Heart right ventricle (tissue), 16 donors: ENCODE data around the gene FLNB. TPM values are rescaled to one million over a fixed set of nuclear protein-coding genes. Genes with fewer than 3 reads are reported as not detected.

ENCODE experiments used
- ATAC-seq, 8 donors: fragments of 200-7000 bp; cut with Tn5 transposase; one replicate each; pipeline ENCODE4 v1.9.1; 2020; ENCODE audit warnings: mild to moderate bottlenecking in 8 of 8, moderate library complexity in 8 of 8, moderate number of reproducible peaks in 1 of 8
- DNase-seq, 2 donors: peaks; one replicate each; pipeline ENCODE4 v3.0.0-alpha.2; 2020
- H3K27ac ChIP-seq, 10 donors: fragments of 200-600 bp; sonication (generic) in 2 of 10; one replicate each; pipeline versions ENCODE4 v1.5.0 to v1.8.0; 2020 to 2022; ENCODE audit warnings: mild to moderate bottlenecking in 3 of 10
- H3K27me3 ChIP-seq, 7 donors: fragments of 200-600 bp; one replicate each; pipeline ENCODE4 v1.8.0; 2021 to 2022; ENCODE audit warnings: mild to moderate bottlenecking in 2 of 7
- H3K36me3 ChIP-seq, 9 donors: fragments of 200-600 bp; sonication (generic) in 1 of 9; one replicate each; pipeline versions ENCODE4 v1.5.0 to v1.8.0; 2020 to 2022; ENCODE audit warnings: mild to moderate bottlenecking in 2 of 9
- H3K4me1 ChIP-seq, 9 donors: fragments of 200-600 bp; sonication (generic) in 1 of 9; one replicate each; pipeline versions ENCODE4 v1.5.0 to v1.8.0; 2020 to 2022; ENCODE audit warnings: mild to moderate bottlenecking in 4 of 9
- H3K4me3 ChIP-seq, 10 donors: fragments of 200-600 bp; sonication (generic) in 2 of 10; one replicate each; pipeline versions ENCODE4 v1.5.0 to v1.8.0; 2020 to 2022; ENCODE audit warnings: mild to moderate bottlenecking in 7 of 10, moderate library complexity in 2 of 10
- H3K9me3 ChIP-seq, 11 donors: fragments of 200-600 bp in 10 of 11; sonication (generic) in 2 of 11; one replicate each; pipeline versions ENCODE4 v1.5.0 to v1.8.0; 2013 to 2022; ENCODE audit warnings: mild to moderate bottlenecking in 2 of 11, control low read depth in 1 of 11, moderate library complexity in 1 of 11
- WGBS, 2 donors: extraction: QIAGEN DNeasy Blood & Tissue Kit; methylation state at CpG; one replicate each; pipeline ENCODE4 v1.1.7; 2013; ENCODE audit warnings: inconsistent platforms in 1 of 2; 5-methylcytosine and 5-hydroxymethylcytosine counted together
- intact Hi-C, 10 donors: fragments of 100-400 bp; cut with DNase I; formaldehyde crosslinking; loops; one replicate each; pipeline versions ENCODE4 v1.11.1 to v1.14.2; 2022
- polyA plus RNA-seq, 2 donors: library from polyadenylated mRNA; stranded (reverse); fragments of 200-250 nt; gene quantifications; one replicate each; pipeline ENCODE4 v1.2.3, GENCODE V29; 2013
- total RNA-seq, 10 donors: library from RNA; stranded (reverse); fragmentation: NEBNext Ultra II Directional in 3 of 10; extraction: Animal tissue kit (Norgen Biotek cat#: 25700) in 3 of 10; gene quantifications; one replicate each; pipeline versions ENCODE4 v1.2.1 to v1.2.4, GENCODE V29; 2021 to 2023
- TF ChIP-seq, protein P1 (sequence below), 9 donors: fragments of 200-600 bp; sonication (generic) in 2 of 9; IDR thresholded peaks; one replicate each; pipeline versions ENCODE4 v1.5.0 to v1.8.0; 2021 to 2022; ENCODE audit warnings: antibody characterized with exemption in 9 of 9, mild to moderate bottlenecking in 5 of 9, moderate library complexity in 1 of 9
- donor health status: Arrhythmogenic right ventricular cardiomyopathy.
- donor health status: ischemic (EF 13 %, LVEDD 7.1; RV severe dilation, severe dysfunction).
- donor health status: healthy with polysubstance abuse.
- donor health status: DM: no; HTN: yes; CAD: no.
- donor health status: DM: no; HTN: no; CAD: no.
- donor health status: ischemic (EF 25% LVEDD 6.9; RV normal size, moderate dysfunction).
- donor health status: ischemic (EF 25% LVEDD 5.7; RV mildly dilated, moderate dysfunction).
- donor health status: healthy.
- donor health status: DM: yes; HTN: yes; CAD: no.
- donor health status: Ischemic cardiomyopathy.
- donor health status: ischemic (EF 35%, LVEDD 5.7; RV mildly dilated, moderate dysfunction).
- donor health status: nonischemic (EF 11% LVEDD 7.7; RV severe dilation, severe dysfunction).
- donor health status: DM: yes; HTN: yes; CAD: no.
- donor health status: PGD.
- donor health status: ischemic (EF 29% LVEDD 5.4; RV normal size, mild dysfunction).
- donor health status: nonischemic (EF 23%, LVEDD 6.1; RV moderate dilation, normal function).

The FLNB gene
- total and polyA plus RNA-seq, 12 donors, result 27.4 to 65.3 (median 38.6) TPM

DNA sequence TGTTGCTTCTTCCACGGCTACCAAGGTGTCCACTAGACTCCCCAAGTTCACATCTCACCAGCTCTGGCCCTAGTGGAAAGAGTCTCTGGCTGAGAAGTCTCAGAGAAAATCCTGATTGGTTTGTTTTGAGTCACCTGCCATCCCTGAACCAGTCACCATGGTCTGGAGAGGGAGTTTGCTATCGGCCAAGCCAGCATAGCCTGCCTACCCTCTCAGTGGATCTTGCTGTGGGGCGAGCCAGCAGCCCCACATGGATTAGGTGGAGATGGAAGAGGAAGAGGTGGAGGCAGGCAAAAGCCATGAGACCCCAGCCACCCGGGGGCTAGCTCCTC lies 48.1 kb upstream of the FLNB start:
- 69 to 70% methylated on average over 4 of the region's 4 CpGs for WGBS, 2 donors
- no peaks in the 10 kb centered on the region for H3K9me3 ChIP-seq
- H3K27me3 ChIP-seq, result no peaks in the 10 kb centered on the region
- ATAC-seq, result no peak
- peaks cover 8 to 47% (median 29%) of the 10 kb centered on the region in 9 donors for H3K4me1 ChIP-seq
- H3K36me3 ChIP-seq, result no peaks in the 10 kb centered on the region
- H3K4me3 ChIP-seq, result no peak overlapping the region
- TF ChIP-seq, protein P1, sequence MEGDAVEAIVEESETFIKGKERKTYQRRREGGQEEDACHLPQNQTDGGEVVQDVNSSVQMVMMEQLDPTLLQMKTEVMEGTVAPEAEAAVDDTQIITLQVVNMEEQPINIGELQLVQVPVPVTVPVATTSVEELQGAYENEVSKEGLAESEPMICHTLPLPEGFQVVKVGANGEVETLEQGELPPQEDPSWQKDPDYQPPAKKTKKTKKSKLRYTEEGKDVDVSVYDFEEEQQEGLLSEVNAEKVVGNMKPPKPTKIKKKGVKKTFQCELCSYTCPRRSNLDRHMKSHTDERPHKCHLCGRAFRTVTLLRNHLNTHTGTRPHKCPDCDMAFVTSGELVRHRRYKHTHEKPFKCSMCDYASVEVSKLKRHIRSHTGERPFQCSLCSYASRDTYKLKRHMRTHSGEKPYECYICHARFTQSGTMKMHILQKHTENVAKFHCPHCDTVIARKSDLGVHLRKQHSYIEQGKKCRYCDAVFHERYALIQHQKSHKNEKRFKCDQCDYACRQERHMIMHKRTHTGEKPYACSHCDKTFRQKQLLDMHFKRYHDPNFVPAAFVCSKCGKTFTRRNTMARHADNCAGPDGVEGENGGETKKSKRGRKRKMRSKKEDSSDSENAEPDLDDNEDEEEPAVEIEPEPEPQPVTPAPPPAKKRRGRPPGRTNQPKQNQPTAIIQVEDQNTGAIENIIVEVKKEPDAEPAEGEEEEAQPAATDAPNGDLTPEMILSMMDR (IDR thresholded peaks at IDR 0.05), result no peak
- no peak for DNase-seq
- H3K27ac ChIP-seq, result peak overlapping the region in 9 of 10 donors; percentile 40 to 91 (median 79)
- intact Hi-C loops, result no loop called here

GRCh38 chr3:57961177-57961827 lies 46.9 kb upstream of the FLNB start:
- Histone ChIP-seq H3K4me1 (peaks cover 8 to 42% (median 26%) of the 10 kb centered on the region in 9 donors), H3K27ac (peak overlapping the region in 1 of 10 donors; percentile 85), H3K4me3 (no peak overlapping the region), H3K9me3 (no peaks in the 10 kb centered on the region), H3K36me3 (no peaks in the 10 kb centered on the region), H3K27me3 (no peaks in the 10 kb centered on the region)
- ATAC-seq (no peak), DNase-seq (no peak)
- 85 to 87% methylated on average over 21 of the region's 21 CpGs for WGBS, 2 donors
- intact Hi-C loops, result no loop called here
- TF ChIP-seq, protein P1 (IDR thresholded peaks at IDR 0.05), result no peak

GRCh38 chr3:57961828-57962447 lies 46.3 kb upstream of the FLNB start:
- Histone ChIP-seq H3K36me3 (no peaks in the 10 kb centered on the region), H3K27me3 (no peaks in the 10 kb centered on the region), H3K4me3 (no peak overlapping the region), H3K27ac (no peak overlapping the region), H3K4me1 (peaks cover 8 to 35% (median 22%) of the 10 kb centered on the region in 9 donors), H3K9me3 (no peaks in the 10 kb centered on the region)
- intact Hi-C loops, result no loop called here
- ATAC-seq (no peak), DNase-seq (no peak)
- WGBS, 2 donors, result 84% methylated on average over 5 of the region's 5 CpGs
- TF ChIP-seq, protein P1 (IDR thresholded peaks at IDR 0.05), result peak in 5 of 9 donors; percentile 17 to 39 (median 27)

DNA sequence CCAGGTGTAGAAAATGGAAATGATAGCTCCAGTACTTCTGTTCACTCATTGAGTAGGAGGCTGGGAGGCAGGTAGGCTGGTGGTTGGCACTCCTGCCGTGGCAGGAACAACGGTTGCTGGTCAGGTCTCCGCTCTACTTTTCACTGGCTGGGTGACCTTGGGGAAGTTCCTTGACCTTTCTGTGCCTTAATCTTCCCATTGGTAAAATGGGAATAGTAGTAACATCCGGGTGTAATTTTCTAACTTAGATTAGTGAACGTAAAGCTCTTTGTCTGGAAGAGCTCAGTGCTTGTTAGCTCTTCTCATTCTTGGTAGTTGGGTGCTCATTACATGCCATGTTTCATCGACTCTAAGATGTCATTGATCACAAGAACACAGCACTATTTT lies 45.8 kb upstream of the FLNB start:
- ATAC-seq, result no peak

More for the DNA sequence above, 45.8 kb upstream of the FLNB start:
- no peaks in the 10 kb centered on the region for H3K36me3 ChIP-seq
- H3K4me3 ChIP-seq, result no peak overlapping the region
- H3K27me3 ChIP-seq, result no peaks in the 10 kb centered on the region
- no peaks in the 10 kb centered on the region for H3K9me3 ChIP-seq
- H3K27ac ChIP-seq, result no peak overlapping the region
- TF ChIP-seq, protein P1 (IDR thresholded peaks at IDR 0.05), result no peak
- intact Hi-C loops, result no loop called here
- peaks cover 8 to 30% (median 20%) of the 10 kb centered on the region in 9 donors for H3K4me1 ChIP-seq
- 88 to 94% methylated on average over 6 of the region's 6 CpGs for WGBS, 2 donors
- DNase-seq, result no peak
